Thoracic aorta (tissue), 2 donors: ENCODE data around the gene CAMKK2. TPM values are rescaled to one million over a fixed set of nuclear protein-coding genes. Genes with fewer than 3 reads are reported as not detected.

ENCODE experiments used
- ATAC-seq: fragments of 150-250 bp; one replicate; pipeline ENCODE4 v1.8.0; 2017; ENCODE audit warnings: low read depth; ENCODE audit not compliant: insufficient number of reproducible peaks, low FRiP score
- DNase-seq: peaks from one replicate; pipeline ENCODE4 v3.0.0-alpha.2; 2020; ENCODE audit warnings: low spot score
- H3K27ac ChIP-seq, 2 donors: fragments of 200-600 bp; sonication (generic); 1 replicate in 1 of 2; 2 replicates in 1 of 2; pipeline ENCODE4 v1.5.1; 2016; ENCODE audit warnings: mild to moderate bottlenecking in 2 of 2, moderate library complexity in 2 of 2
- H3K27me3 ChIP-seq: fragments of 200-600 bp; sonication (generic); replicated peaks from 2 replicates; pipeline ENCODE4 v1.6.0; 2016; ENCODE audit warnings: mild to moderate bottlenecking; ENCODE audit not compliant: insufficient read depth
- H3K36me3 ChIP-seq: fragments of 200-600 bp; sonication (generic); one replicate; pipeline ENCODE4 v1.5.1; 2016
- H3K4me1 ChIP-seq, 2 donors: fragments of 200-600 bp; sonication (generic); 1 replicate in 1 of 2; 2 replicates in 1 of 2; pipeline versions ENCODE4 v1.5.1 to v1.6.0; 2016; ENCODE audit warnings: low read depth in 2 of 2, mild to moderate bottlenecking in 1 of 2; ENCODE audit not compliant: control insufficient read depth in 1 of 2
- H3K4me3 ChIP-seq: fragments of 200-600 bp; sonication (generic); 2 replicates; pipeline ENCODE4 v1.5.1; 2016; ENCODE audit warnings: mild to moderate bottlenecking
- H3K9me3 ChIP-seq: fragments of 200-600 bp; sonication (generic); 2 replicates; pipeline ENCODE4 v1.5.1; 2016
- CTCF ChIP-seq: fragments of 200-600 bp; sonication (generic); IDR thresholded peaks from one replicate; pipeline ENCODE4 v1.5.1; 2019; ENCODE audit warnings: antibody characterized with exemption
- total RNA-seq, 2 donors: library from RNA; depleted of rRNA; stranded (reverse); fragments of >200 nt; gene quantifications; one replicate each; pipeline versions ENCODE4 v1.1.0 to v1.2.3, GENCODE V29; 2016

CAMKK2 gene
- total RNA-seq, 2 donors from 2014 or later = 41.8 to 49.9 TPM

GRCh38 chr12:121278169-121279070 lies 18.1 kb downstream of the CAMKK2 start:
- H3K36me3 ChIP-seq = peaks cover 6% of the 10 kb centered on the region
- H3K4me3 ChIP-seq = no peak overlapping the region
- no peak for TF ChIP-seq CTCF
- peak overlapping the region in 1 of 2 donors; percentile 20 for H3K27ac ChIP-seq
- ATAC-seq (no peak), DNase-seq (no peak)
- no peaks in the 10 kb centered on the region for H3K9me3 ChIP-seq
- H3K4me1 ChIP-seq = peaks cover 12 to 22% of the 10 kb centered on the region in 2 donors
- no peaks in the 10 kb centered on the region for H3K27me3 ChIP-seq

- TF ChIP-seq CTCF = no peak
- H3K27me3 ChIP-seq = no peaks in the 10 kb centered on the region
- no peak for DNase-seq
- H3K4me1 ChIP-seq = peaks cover 12 to 15% of the 10 kb centered on the region in 2 donors
- no peak for ATAC-seq
- H3K9me3 ChIP-seq = no peaks in the 10 kb centered on the region
- H3K4me3 ChIP-seq = no peak overlapping the region
- H3K27ac ChIP-seq = no peak overlapping the region
- H3K36me3 ChIP-seq = peaks cover 6% of the 10 kb centered on the region
Observed at GRCh38 chr12:121277374-121277759, 19.1 kb downstream of the CAMKK2 start.

- DNase-seq = no peak
- no peak for TF ChIP-seq CTCF
- H3K27me3 ChIP-seq = no peaks in the 10 kb centered on the region
- no peak for ATAC-seq
- no peaks in the 10 kb centered on the region for H3K9me3 ChIP-seq
- H3K4me3 ChIP-seq = no peak overlapping the region
- no peak overlapping the region for H3K27ac ChIP-seq
- peaks cover under 1 to 6% of the 10 kb centered on the region in 2 donors for H3K4me1 ChIP-seq
- H3K36me3 ChIP-seq = peaks cover 11% of the 10 kb centered on the region
Observed at GRCh38 chr12:121274036-121274763, 22.3 kb downstream of the CAMKK2 start.

- no peak overlapping the region for H3K4me3 ChIP-seq
- no peak overlapping the region for H3K27ac ChIP-seq
- no peaks in the 10 kb centered on the region for H3K4me1 ChIP-seq
- no peaks in the 10 kb centered on the region for H3K27me3 ChIP-seq
- ATAC-seq = no peak
- no peak for DNase-seq
- no peaks in the 10 kb centered on the region for H3K9me3 ChIP-seq
- H3K36me3 ChIP-seq = peaks cover 14% of the 10 kb centered on the region
- TF ChIP-seq CTCF = no peak
Observed at GRCh38 chr12:121273364-121273896, 23.1 kb downstream of the CAMKK2 start.

DNA sequence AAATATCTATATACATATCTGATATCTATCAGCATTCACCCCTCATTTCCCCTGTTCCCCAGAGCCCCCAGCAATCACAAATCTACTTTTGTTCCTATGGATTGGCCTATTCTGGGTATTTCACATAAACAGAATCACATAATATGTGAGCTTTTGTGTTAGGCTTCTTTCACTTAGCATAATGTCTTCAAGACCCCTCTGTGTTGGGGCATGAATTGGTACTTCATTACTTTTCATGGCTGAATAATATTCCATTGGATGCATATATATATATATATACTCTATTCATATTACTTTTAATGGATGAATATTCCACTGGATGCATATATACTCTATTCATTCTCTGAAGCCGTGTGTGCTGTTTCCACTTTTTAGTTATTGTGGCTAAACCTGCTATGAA lies 28.7 kb downstream of the CAMKK2 start:
- DNase-seq = no peak
- Histone ChIP-seq H3K4me3 (no peak overlapping the region), H3K36me3 (peaks cover 22% of the 10 kb centered on the region), H3K4me1 (no peaks in the 10 kb centered on the region), H3K27me3 (no peaks in the 10 kb centered on the region), H3K27ac (no peak overlapping the region), H3K9me3 (no peaks in the 10 kb centered on the region)
- ATAC-seq = no peak
- no peak for TF ChIP-seq CTCF
